Endothelial cell of umbilical vein (primary cell): ENCODE data around the gene TMEM253. TPM values are rescaled to one million over a fixed set of nuclear protein-coding genes. Genes with fewer than 3 reads are reported as not detected.

Source experiments
- BruUV-seq: library from RNA; stranded (reverse); fragments of 400-500 nt; replicated peaks from 2 replicates; lab custom pipeline; 2021; lab: Mats Ljungman, UMichigan
- CTCF ChIA-PET: fragments of 300-600, 350-600 bp; sonication (Branson Sonifier 250); formaldehyde crosslinking; loops from one replicate; lab custom pipeline; 2021; ENCODE audit warnings: antibody characterized with exemption, inconsistent platforms; lab: Charles Lee
- POLR2A ChIA-PET: fragments of 300-600, 350-600 bp; sonication (Branson Sonifier 250); formaldehyde crosslinking; loops from one replicate; lab custom pipeline; 2021; ENCODE audit warnings: antibody characterized with exemption, inconsistent platforms; lab: Charles Lee
- DNase-seq: peaks from one replicate; pipeline ENCODE4 v3.0.0-alpha.2; 2011; ENCODE audit warnings: low read depth, low spot score
- FAIRE-seq: peaks from 2 replicates; lab custom pipeline; 2011; peaks lifted over from hg19 to GRCh38; lab: Jason Lieb, UNC
- H2AFZ ChIP-seq: 2 replicates; pipeline ENCODE4 v1.6.0; 2012; ENCODE audit warnings: low read depth, low read length, control low read depth, inconsistent platforms
- H3K27ac ChIP-seq: 2 replicates; pipeline ENCODE4 v1.5.1; 2011; ENCODE audit warnings: low read depth, mild to moderate bottlenecking, control low read depth, low read length, moderate library complexity; ENCODE audit not compliant: insufficient read depth
- H3K27me3 ChIP-seq, 2 experiments: 2 replicates each; pipeline versions ENCODE4 v1.6.0 to v1.6.1; 2011; ENCODE audit warnings: low read length in 2 of 2, mixed read lengths in 1 of 2; ENCODE audit not compliant: control insufficient read depth in 2 of 2, insufficient read depth in 2 of 2
- H3K36me3 ChIP-seq, 2 experiments: 2 replicates in 1 of 2; 3 replicates in 1 of 2; pipeline ENCODE4 v1.5.1; 2011; ENCODE audit warnings: low read length in 2 of 2, mild to moderate bottlenecking in 1 of 2, moderate library complexity in 1 of 2; ENCODE audit not compliant: control insufficient read depth in 2 of 2, insufficient read depth in 2 of 2; ENCODE audit errors: extremely low read depth in 1 of 2
- H3K4me1 ChIP-seq: 3 replicates; pipeline ENCODE4 v1.5.1; 2011; ENCODE audit warnings: mild to moderate bottlenecking, low read length; ENCODE audit not compliant: control insufficient read depth, insufficient read depth; ENCODE audit errors: extremely low read depth
- H3K4me2 ChIP-seq: 2 replicates; pipeline ENCODE4 v1.6.1; 2011; ENCODE audit warnings: low read length, control low read depth, mixed read lengths; ENCODE audit not compliant: insufficient read depth
- H3K4me3 ChIP-seq, 3 experiments: fragments of 200-600 bp in 1 of 3; sonication (generic), shearing (Covaris generic) in 1 of 3; replicated peaks in 1 of 3; 2 replicates each; pipeline ENCODE4 v1.5.1; 2011 to 2016; ENCODE audit warnings: control low read depth in 3 of 3, low read length in 3 of 3, mild to moderate bottlenecking in 2 of 3, inconsistent platforms in 1 of 3, low read depth in 1 of 3, moderate library complexity in 1 of 3; ENCODE audit not compliant: insufficient read depth in 1 of 3
- H3K79me2 ChIP-seq: 2 replicates; pipeline ENCODE4 v1.6.0; 2012; ENCODE audit warnings: low read length, inconsistent platforms; ENCODE audit not compliant: control insufficient read depth, insufficient read depth
- H3K9ac ChIP-seq: replicated peaks from 2 replicates; pipeline ENCODE3; 2011; ENCODE audit warnings: low read length, control low read depth; ENCODE audit not compliant: insufficient read depth; ENCODE audit errors: extremely low read depth
- H3K9me1 ChIP-seq: replicated peaks from 3 replicates; pipeline ENCODE4 v1.6.0; 2011; ENCODE audit warnings: mild to moderate bottlenecking, low read length; ENCODE audit not compliant: control insufficient read depth, insufficient read depth; ENCODE audit errors: extremely low read depth
- H3K9me3 ChIP-seq: replicated peaks from 2 replicates; pipeline ENCODE4 v1.5.1; 2012; ENCODE audit warnings: low read length, inconsistent platforms; ENCODE audit not compliant: control insufficient read depth, insufficient read depth
- H4K20me1 ChIP-seq: replicated peaks from 2 replicates; pipeline ENCODE3; 2011; ENCODE audit warnings: mild to moderate bottlenecking, low read length; ENCODE audit not compliant: control insufficient read depth, insufficient read depth; ENCODE audit errors: extremely low read depth
- CTCF ChIP-seq, 2 donors: IDR thresholded peaks; 1 replicate in 1 of 2; 2 replicates in 1 of 2; pipeline ENCODE4 v1.5.1; 2011; ENCODE audit warnings: low read length in 2 of 2, mild to moderate bottlenecking in 2 of 2, moderate library complexity in 2 of 2, control low read depth in 1 of 2, inconsistent platforms in 1 of 2, low read depth in 1 of 2; ENCODE audit not compliant: insufficient read depth in 1 of 2; ENCODE audit errors: extremely low read depth in 1 of 2
- POLR2AphosphoS5 ChIP-seq: IDR thresholded peaks from 2 replicates; pipeline ENCODE4 v1.6.1; 2012; ENCODE audit warnings: low read depth, mild to moderate bottlenecking, control low read depth, low read length, moderate library complexity; ENCODE audit not compliant: insufficient read depth
- dilution Hi-C: fragments of 300-500 bp; cut with MboI; formaldehyde crosslinking; loops from one replicate; pipeline ENCODE4 v1.15.0; 2019; ENCODE audit warnings: low sequenced_read_pairs; ENCODE audit not compliant: extremely low pct_ligation_motif_present
- intact Hi-C: fragments of 100-400 bp; cut with micrococcal nuclease; formaldehyde crosslinking; loops from one replicate; pipeline ENCODE4 v1.10.0; 2022
- polyA plus RNA-seq, 4 experiments: library from polyadenylated mRNA; depleted of rRNA in 3 of 4; stranded (reverse) in 3 of 4; unstranded in 1 of 4; fragments of >200 nt; gene quantifications; 2 replicates each; pipeline versions ENCODE4 v1.2.1 to v1.2.3, GENCODE V29; 2011 to 2012; ENCODE audit warnings: missing spikeins in 1 of 4
- total RNA-seq: library from RNA; stranded (reverse); gene quantifications from 2 replicates; pipeline ENCODE4 v1.2.3, GENCODE V29; 2021

TMEM253 gene
- total and polyA plus RNA-seq, 2 donors (not counting 3 experiments of a cell fraction or from before 2014, with no cell fraction given) = 0.25 TPM; not detected in 1

- POLR2A ChIA-PET = no interaction called here
- no TSS peak for BruUV-seq
- FAIRE-seq = peak; percentile 71
Observed at GRCh38 chr14:21106498-21107282, 5.8 kb downstream of the TMEM253 start.

More at GRCh38 chr14:21106498-21107282, 5.8 kb downstream of the TMEM253 start:
- Histone ChIP-seq H3K4me3 (no peak overlapping the region), H3K9ac (no peak overlapping the region), H4K20me1 (no peaks in the 10 kb centered on the region), H3K9me3 (no peaks in the 10 kb centered on the region), H3K27ac (no peak overlapping the region), H3K4me2 (peak overlapping the region; percentile 56), H3K27me3 (peaks cover 3 to 4% of the 10 kb centered on the region in 2 experiments), H3K9me1 (no peaks in the 10 kb centered on the region), H2AFZ (peak overlapping the region; percentile 85), H3K4me1 (peaks cover 14% of the 10 kb centered on the region), H3K36me3 (no peaks in the 10 kb centered on the region), H3K79me2 (no peaks in the 10 kb centered on the region)
- TF ChIP-seq CTCF (IDR thresholded peaks at IDR 0.05; ENCODE audit: extremely low read depth in 1 of 2, insufficient read depth in 1 of 2, low read depth in 1 of 2, low read length in 2 of 2) = peak; percentile 90 to 92
- no peak for TF ChIP-seq POLR2AphosphoS5
- dilution Hi-C loops (no loop called here), intact Hi-C loops (no loop called here)
- peak; percentile 69 for DNase-seq
- CTCF ChIA-PET = interaction anchor here (1.2 to 10.4 kb wide), 5 partner anchors 11 to 92 kb away, joined by 3 to 310 read pairs (median 130); partner anchors contain the start of gene ARHGEF40
